B cell (primary cell): Measurements from ENCODE around the gene NPS.

ENCODE experiments used
- EZH2 ChIP-seq: IDR thresholded peaks from 2 replicates; pipeline ENCODE4 v1.6.1; 2012; ENCODE audit warnings: borderline replicate concordance, low read depth, mild to moderate bottlenecking, moderate library complexity, low read length; ENCODE audit not compliant: insufficient read depth, poor library complexity, severe bottlenecking
- TF ChIP-seq, protein P1 (sequence below): fragments of 200-600 bp; IDR thresholded peaks from one replicate; pipeline ENCODE4 v1.8.0; 2022; ENCODE audit warnings: antibody characterized with exemption, mild to moderate bottlenecking

GRCh38 chr10:127561647-127562046 is 12.5 kb downstream of the NPS start:
- TF ChIP-seq, protein P1, sequence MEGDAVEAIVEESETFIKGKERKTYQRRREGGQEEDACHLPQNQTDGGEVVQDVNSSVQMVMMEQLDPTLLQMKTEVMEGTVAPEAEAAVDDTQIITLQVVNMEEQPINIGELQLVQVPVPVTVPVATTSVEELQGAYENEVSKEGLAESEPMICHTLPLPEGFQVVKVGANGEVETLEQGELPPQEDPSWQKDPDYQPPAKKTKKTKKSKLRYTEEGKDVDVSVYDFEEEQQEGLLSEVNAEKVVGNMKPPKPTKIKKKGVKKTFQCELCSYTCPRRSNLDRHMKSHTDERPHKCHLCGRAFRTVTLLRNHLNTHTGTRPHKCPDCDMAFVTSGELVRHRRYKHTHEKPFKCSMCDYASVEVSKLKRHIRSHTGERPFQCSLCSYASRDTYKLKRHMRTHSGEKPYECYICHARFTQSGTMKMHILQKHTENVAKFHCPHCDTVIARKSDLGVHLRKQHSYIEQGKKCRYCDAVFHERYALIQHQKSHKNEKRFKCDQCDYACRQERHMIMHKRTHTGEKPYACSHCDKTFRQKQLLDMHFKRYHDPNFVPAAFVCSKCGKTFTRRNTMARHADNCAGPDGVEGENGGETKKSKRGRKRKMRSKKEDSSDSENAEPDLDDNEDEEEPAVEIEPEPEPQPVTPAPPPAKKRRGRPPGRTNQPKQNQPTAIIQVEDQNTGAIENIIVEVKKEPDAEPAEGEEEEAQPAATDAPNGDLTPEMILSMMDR, result no peak
- no peak for TF ChIP-seq EZH2
